Subcutaneous abdominal adipose tissue (tissue), 5 donors: ENCODE measurements around the gene ADM.

ENCODE experiments used
- H3K27ac ChIP-seq: one replicate; pipeline ENCODE4 v1.7.0; 2013; ENCODE audit warnings: low read depth, mild to moderate bottlenecking, inconsistent platforms, low read length, moderate library complexity
- H3K27me3 ChIP-seq, 5 donors: one replicate each; pipeline ENCODE4 v1.7.0; 2013; ENCODE audit warnings: low read length in 5 of 5, inconsistent platforms in 1 of 5; ENCODE audit not compliant: control insufficient read depth in 5 of 5, insufficient read depth in 4 of 5
- H3K36me3 ChIP-seq, 5 donors: one replicate each; pipeline ENCODE4 v1.7.0; 2013; ENCODE audit warnings: low read length in 5 of 5; ENCODE audit not compliant: control insufficient read depth in 5 of 5, insufficient read depth in 5 of 5
- H3K4me1 ChIP-seq, 5 donors: one replicate each; pipeline ENCODE4 v1.7.0; 2013; ENCODE audit warnings: low read length in 5 of 5, mild to moderate bottlenecking in 3 of 5, moderate library complexity in 1 of 5; ENCODE audit not compliant: control insufficient read depth in 5 of 5, insufficient read depth in 5 of 5
- H3K4me3 ChIP-seq, 5 donors: one replicate each; pipeline ENCODE4 v1.7.0; 2013; ENCODE audit warnings: low read length in 5 of 5, low read depth in 1 of 5
- H3K9ac ChIP-seq, 5 donors: one replicate each; pipeline ENCODE4 v1.7.0; 2013; ENCODE audit warnings: low read length in 5 of 5, mild to moderate bottlenecking in 4 of 5, moderate library complexity in 3 of 5
- H3K9me3 ChIP-seq, 5 donors: one replicate each; pipeline ENCODE4 v1.7.0; 2013; ENCODE audit warnings: low read length in 5 of 5; ENCODE audit not compliant: control insufficient read depth in 5 of 5
- donor health status: healthy.
- donor health status: healthy.
- donor health status: healthy.
- donor health status: healthy.
- donor health status: healthy.

The ADM gene

GRCh38 chr11:10349806-10350205, 44.9 kb downstream of the ADM start:
- Histone ChIP-seq H3K27me3 (no peaks in the 10 kb centered on the region), H3K9me3 (no peaks in the 10 kb centered on the region), H3K36me3 (no peaks in the 10 kb centered on the region), H3K27ac (peak overlapping the region; percentile 95), H3K9ac (peak overlapping the region in 1 of 5 donors; percentile 49), H3K4me3 (no peak overlapping the region), H3K4me1 (peaks cover 8 to 66% (median 50%) of the 10 kb centered on the region in 5 donors)

- Histone ChIP-seq H3K27me3 (no peaks in the 10 kb centered on the region), H3K9ac (peak overlapping the region in 1 of 5 donors; percentile 66), H3K4me3 (no peak overlapping the region), H3K36me3 (no peaks in the 10 kb centered on the region), H3K9me3 (no peaks in the 10 kb centered on the region), H3K4me1 (peaks cover 10 to 69% (median 52%) of the 10 kb centered on the region in 5 donors), H3K27ac (peak overlapping the region; percentile 95)
Measured at GRCh38 chr11:10350334-10350733, 45.5 kb downstream of the ADM start.

- no peaks in the 10 kb centered on the region for H3K27me3 ChIP-seq
- peaks cover 11 to 73% (median 52%) of the 10 kb centered on the region in 5 donors for H3K4me1 ChIP-seq
- peak overlapping the region; percentile 3 to 74 (median 39) for H3K9ac ChIP-seq
- H3K27ac ChIP-seq = peak overlapping the region; percentile 95
- H3K4me3 ChIP-seq = peak overlapping the region in 1 of 5 donors; percentile 29
- H3K36me3 ChIP-seq = no peaks in the 10 kb centered on the region
- H3K9me3 ChIP-seq = no peaks in the 10 kb centered on the region
Measured at GRCh38 chr11:10351435-10351764, 46.5 kb downstream of the ADM start.

- H3K4me3 ChIP-seq = peak overlapping the region in 2 of 5 donors; percentile 17 to 29
- H3K27me3 ChIP-seq = no peaks in the 10 kb centered on the region
- peaks cover 11 to 73% (median 52%) of the 10 kb centered on the region in 5 donors for H3K4me1 ChIP-seq
- peak overlapping the region; percentile 33 to 74 (median 66) for H3K9ac ChIP-seq
- peak overlapping the region; percentile 95 for H3K27ac ChIP-seq
- no peaks in the 10 kb centered on the region for H3K36me3 ChIP-seq
- H3K9me3 ChIP-seq = no peaks in the 10 kb centered on the region
Measured at GRCh38 chr11:10351765-10352641, 47.1 kb downstream of the ADM start.

GRCh38 chr11:10352921-10353550, 48.2 kb downstream of the ADM start:
- Histone ChIP-seq H3K4me1 (peaks cover 11 to 74% (median 52%) of the 10 kb centered on the region in 5 donors), H3K36me3 (no peaks in the 10 kb centered on the region), H3K27ac (peak overlapping the region; percentile 95), H3K9ac (peak overlapping the region in 1 of 5 donors; percentile 46), H3K27me3 (no peaks in the 10 kb centered on the region), H3K9me3 (no peaks in the 10 kb centered on the region), H3K4me3 (no peak overlapping the region)

- Histone ChIP-seq H3K9ac (peak overlapping the region in 4 of 5 donors; percentile 16 to 68 (median 44)), H3K4me1 (peaks cover 11 to 74% (median 52%) of the 10 kb centered on the region in 5 donors), H3K27ac (peak overlapping the region; percentile 95), H3K27me3 (no peaks in the 10 kb centered on the region), H3K4me3 (peak overlapping the region in 1 of 5 donors; percentile 9), H3K36me3 (no peaks in the 10 kb centered on the region), H3K9me3 (no peaks in the 10 kb centered on the region)
Measured at GRCh38 chr11:10354389-10354788, 49.5 kb downstream of the ADM start.

- Histone ChIP-seq H3K4me1 (peaks cover 11 to 67% (median 51%) of the 10 kb centered on the region in 5 donors), H3K27ac (peak overlapping the region; percentile 95), H3K27me3 (no peaks in the 10 kb centered on the region), H3K36me3 (no peaks in the 10 kb centered on the region), H3K9ac (peak overlapping the region in 3 of 5 donors; percentile 9 to 63 (median 13)), H3K4me3 (no peak overlapping the region), H3K9me3 (no peaks in the 10 kb centered on the region)
Measured at GRCh38 chr11:10355257-10355661, 50.4 kb downstream of the ADM start.

GRCh38 chr11:10356161-10356560, 51.3 kb downstream of the ADM start:
- Histone ChIP-seq H3K9me3 (no peaks in the 10 kb centered on the region), H3K4me1 (peaks cover 11 to 58% (median 42%) of the 10 kb centered on the region in 5 donors), H3K9ac (peak overlapping the region in 1 of 5 donors; percentile 63), H3K27me3 (no peaks in the 10 kb centered on the region), H3K27ac (peak overlapping the region; percentile 95), H3K36me3 (no peaks in the 10 kb centered on the region), H3K4me3 (no peak overlapping the region)
